ACC112 (cell line): Measurements from ENCODE around the gene GSX2.
"Not testable (repeated sequence)": the region's sequence is repeated elsewhere in the genome, so short reads cannot be mapped to it uniquely, and the experiment has no call there.

Source experiments
- H2AFZ ChIP-seq: fragments of 200-600 bp; sonication (generic); one replicate; pipeline ENCODE4 v1.6.0; 2017; ENCODE audit warnings: antibody characterized with exemption, low read length; ENCODE audit not compliant: unreplicated experiment
- H3K27ac ChIP-seq: fragments of 200-600 bp; sonication (generic); 2 replicates; pipeline ENCODE4 v1.5.1; 2014; ENCODE audit warnings: low read depth, mild to moderate bottlenecking, antibody characterized with exemption, low read length, moderate library complexity
- H3K27me3 ChIP-seq: fragments of 200-600 bp; sonication (generic); 2 replicates; pipeline ENCODE4 v1.6.1; 2014; ENCODE audit warnings: mild to moderate bottlenecking, antibody characterized with exemption, low read length, moderate library complexity, mixed read lengths; ENCODE audit not compliant: insufficient read depth
- H3K36me3 ChIP-seq: fragments of 200-600 bp; sonication (generic); 2 replicates; pipeline ENCODE4 v1.6.1; 2016; ENCODE audit warnings: mild to moderate bottlenecking, antibody characterized with exemption, low read length, moderate library complexity, mixed read lengths; ENCODE audit not compliant: insufficient read depth
- H3K4me1 ChIP-seq: fragments of 200-600 bp; sonication (generic); one replicate; pipeline ENCODE4 v1.6.1; 2016; ENCODE audit warnings: low read length, mixed read lengths; ENCODE audit not compliant: insufficient read depth, unreplicated experiment, control insufficient read depth
- H3K4me3 ChIP-seq: fragments of 200-600 bp; sonication (generic); 2 replicates; pipeline ENCODE4 v1.5.1; 2014; ENCODE audit warnings: mild to moderate bottlenecking, low read depth, low read length
- H3K79me2 ChIP-seq: fragments of 200-600 bp; sonication (generic); one replicate; pipeline ENCODE4 v1.6.0; 2016; ENCODE audit warnings: low read length; ENCODE audit not compliant: control insufficient read depth, unreplicated experiment, insufficient read depth

Gene GSX2

GRCh38 chr4:54127660-54128059 lies 27.7 kb downstream of the GSX2 start:
- Histone ChIP-seq H3K36me3 (no peaks in the 10 kb centered on the region), H3K79me2 (no peaks in the 10 kb centered on the region), H3K27me3 (no peaks in the 10 kb centered on the region), H3K27ac (no peak overlapping the region), H3K4me1 (no peaks in the 10 kb centered on the region), H2AFZ (no peak overlapping the region), H3K4me3 (no peak overlapping the region)

GRCh38 chr4:54128694-54129093 lies 28.7 kb downstream of the GSX2 start:
- H3K36me3 ChIP-seq, H3K27ac ChIP-seq, H2AFZ ChIP-seq, H3K27me3 ChIP-seq, H3K4me3 ChIP-seq, H3K4me1 ChIP-seq, H3K79me2 ChIP-seq: not testable (repeated sequence)

DNA sequence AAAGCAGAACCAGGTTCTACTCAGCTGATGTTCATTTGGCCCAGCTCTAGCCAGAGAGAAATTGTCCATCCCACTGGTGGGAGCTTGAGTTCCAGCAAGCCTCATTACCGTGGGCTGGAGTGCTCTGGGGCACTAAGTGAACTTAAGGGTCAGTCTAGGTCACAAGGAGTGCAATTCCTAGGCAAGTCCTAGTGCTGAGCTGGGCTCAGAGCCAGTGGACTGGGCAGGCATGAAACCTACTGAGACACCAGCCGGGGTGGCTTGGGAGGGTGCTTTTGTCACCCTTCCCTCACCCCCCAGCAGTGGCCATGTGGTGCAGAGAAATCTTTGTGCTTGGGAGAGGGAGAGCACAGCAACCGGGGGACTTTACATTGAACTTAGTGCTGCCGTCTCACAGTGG lies 39.4 kb downstream of the GSX2 start:
- no peaks in the 10 kb centered on the region for H3K4me1 ChIP-seq
- H3K4me3 ChIP-seq: no peak overlapping the region
- H3K36me3 ChIP-seq: no peaks in the 10 kb centered on the region
- H3K79me2 ChIP-seq: no peaks in the 10 kb centered on the region
- no peak overlapping the region for H2AFZ ChIP-seq
- H3K27ac ChIP-seq: no peak overlapping the region
- H3K27me3 ChIP-seq: no peaks in the 10 kb centered on the region

GRCh38 chr4:54140287-54140686 lies 40.3 kb downstream of the GSX2 start:
- Histone ChIP-seq H3K27ac (no peak overlapping the region), H3K27me3 (no peaks in the 10 kb centered on the region), H3K4me1 (no peaks in the 10 kb centered on the region), H2AFZ (no peak overlapping the region), H3K4me3 (no peak overlapping the region), H3K36me3 (no peaks in the 10 kb centered on the region), H3K79me2 (no peaks in the 10 kb centered on the region)

DNA sequence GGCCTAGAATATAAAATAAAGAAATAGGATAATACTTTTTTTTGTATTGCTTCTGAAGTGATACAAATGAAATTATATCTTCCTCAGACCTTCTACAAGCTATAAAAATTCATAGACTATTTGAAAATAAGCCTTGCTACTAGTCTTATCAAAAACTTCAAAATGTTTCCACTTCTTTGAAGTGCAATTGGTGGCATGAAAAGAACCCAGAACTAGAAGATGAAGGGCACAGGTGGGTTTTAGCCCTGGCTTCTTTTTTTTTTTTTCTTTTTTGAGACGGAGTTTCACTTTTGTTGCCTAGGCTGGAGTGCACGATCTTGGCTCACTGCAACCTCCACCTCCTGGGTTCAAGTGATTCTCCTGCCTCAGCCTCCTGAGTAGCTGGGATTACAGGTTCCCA lies 44.2 kb downstream of the GSX2 start:
- no peak overlapping the region for H3K27ac ChIP-seq
- no peak overlapping the region for H2AFZ ChIP-seq
- no peaks in the 10 kb centered on the region for H3K4me1 ChIP-seq
- H3K79me2 ChIP-seq: no peaks in the 10 kb centered on the region
- no peaks in the 10 kb centered on the region for H3K36me3 ChIP-seq
- no peak overlapping the region for H3K4me3 ChIP-seq
- H3K27me3 ChIP-seq: no peaks in the 10 kb centered on the region

DNA sequence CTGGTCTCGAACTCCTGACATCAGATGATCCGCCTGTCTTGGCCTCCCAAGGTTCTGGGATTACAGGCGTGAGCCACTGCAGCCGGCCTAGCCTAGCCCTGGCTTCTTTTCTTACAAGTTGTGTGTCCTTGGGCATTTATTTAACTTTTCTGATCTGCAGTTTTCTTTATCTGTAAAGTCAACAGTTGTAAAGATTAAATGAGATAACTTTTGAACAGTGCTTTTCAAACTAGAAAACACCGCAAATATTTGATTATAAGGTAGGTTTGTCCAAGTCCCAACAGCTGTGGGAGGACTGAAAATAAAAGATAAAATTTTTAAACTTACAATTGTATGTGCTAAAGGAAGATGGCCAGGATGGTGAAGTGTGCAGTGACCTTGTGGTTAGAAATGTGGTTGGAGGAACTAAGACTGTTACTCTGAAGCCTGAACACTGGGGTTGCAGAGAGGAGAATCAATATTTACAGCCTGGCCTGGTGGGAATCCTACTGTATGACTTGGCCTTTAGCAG lies 44.8 kb downstream of the GSX2 start:
- H2AFZ ChIP-seq: no peak overlapping the region
- no peak overlapping the region for H3K27ac ChIP-seq
- no peaks in the 10 kb centered on the region for H3K27me3 ChIP-seq
- H3K4me3 ChIP-seq: no peak overlapping the region
- no peaks in the 10 kb centered on the region for H3K36me3 ChIP-seq
- no peaks in the 10 kb centered on the region for H3K4me1 ChIP-seq
- no peaks in the 10 kb centered on the region for H3K79me2 ChIP-seq

DNA sequence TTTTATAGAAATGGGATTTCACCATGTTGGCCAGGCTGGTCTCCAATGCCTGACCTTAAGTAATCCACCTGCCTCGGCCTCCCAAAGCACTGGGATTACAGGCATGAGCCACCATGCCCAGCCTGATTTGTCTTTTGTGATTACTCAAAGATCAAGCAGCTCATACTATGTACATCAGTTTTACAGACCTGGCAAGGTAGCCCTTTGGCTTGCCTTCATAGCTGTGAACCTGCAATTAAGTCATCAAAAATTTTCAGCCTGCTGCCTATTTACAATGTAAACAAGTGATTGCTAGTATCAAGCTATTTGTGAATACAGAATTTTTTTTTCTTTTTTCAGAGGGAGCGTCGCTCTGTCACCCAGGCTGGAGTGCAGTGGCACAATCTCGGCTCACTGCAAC lies 46.2 kb downstream of the GSX2 start:
- H3K27me3 ChIP-seq: no peaks in the 10 kb centered on the region
- no peak overlapping the region for H3K4me3 ChIP-seq
- H2AFZ ChIP-seq: no peak overlapping the region
- H3K79me2 ChIP-seq: no peaks in the 10 kb centered on the region
- no peak overlapping the region for H3K27ac ChIP-seq
- no peaks in the 10 kb centered on the region for H3K36me3 ChIP-seq
- H3K4me1 ChIP-seq: no peaks in the 10 kb centered on the region

- Histone ChIP-seq H3K79me2 (no peaks in the 10 kb centered on the region), H3K27ac (no peak overlapping the region), H2AFZ (no peak overlapping the region), H3K36me3 (no peaks in the 10 kb centered on the region), H3K4me3 (no peak overlapping the region), H3K27me3 (no peaks in the 10 kb centered on the region), H3K4me1 (peaks cover 6% of the 10 kb centered on the region)
Observed at GRCh38 chr4:54149323-54149722, 49.4 kb downstream of the GSX2 start.
